Thoracic aorta (tissue), 2 donors: ENCODE measurements around the gene NES. TPM values are rescaled to one million over a fixed set of nuclear protein-coding genes. Genes with fewer than 3 reads are reported as not detected.

Experiments used
- ATAC-seq: fragments of 150-250 bp; one replicate; pipeline ENCODE4 v1.8.0; 2017; ENCODE audit warnings: low read depth; ENCODE audit not compliant: insufficient number of reproducible peaks, low FRiP score
- DNase-seq: peaks from one replicate; pipeline ENCODE4 v3.0.0-alpha.2; 2020; ENCODE audit warnings: low spot score
- H3K27ac ChIP-seq, 2 donors: fragments of 200-600 bp; sonication (generic); 1 replicate in 1 of 2; 2 replicates in 1 of 2; pipeline ENCODE4 v1.5.1; 2016; ENCODE audit warnings: mild to moderate bottlenecking in 2 of 2, moderate library complexity in 2 of 2
- H3K27me3 ChIP-seq: fragments of 200-600 bp; sonication (generic); replicated peaks from 2 replicates; pipeline ENCODE4 v1.6.0; 2016; ENCODE audit warnings: mild to moderate bottlenecking; ENCODE audit not compliant: insufficient read depth
- H3K36me3 ChIP-seq: fragments of 200-600 bp; sonication (generic); one replicate; pipeline ENCODE4 v1.5.1; 2016
- H3K4me1 ChIP-seq, 2 donors: fragments of 200-600 bp; sonication (generic); 1 replicate in 1 of 2; 2 replicates in 1 of 2; pipeline versions ENCODE4 v1.5.1 to v1.6.0; 2016; ENCODE audit warnings: low read depth in 2 of 2, mild to moderate bottlenecking in 1 of 2; ENCODE audit not compliant: control insufficient read depth in 1 of 2
- H3K4me3 ChIP-seq: fragments of 200-600 bp; sonication (generic); 2 replicates; pipeline ENCODE4 v1.5.1; 2016; ENCODE audit warnings: mild to moderate bottlenecking
- H3K9me3 ChIP-seq: fragments of 200-600 bp; sonication (generic); 2 replicates; pipeline ENCODE4 v1.5.1; 2016
- CTCF ChIP-seq: fragments of 200-600 bp; sonication (generic); IDR thresholded peaks from one replicate; pipeline ENCODE4 v1.5.1; 2019; ENCODE audit warnings: antibody characterized with exemption
- total RNA-seq, 2 donors: library from RNA; depleted of rRNA; stranded (reverse); fragments of >200 nt; gene quantifications; one replicate each; pipeline versions ENCODE4 v1.1.0 to v1.2.3, GENCODE V29; 2016

The NES gene
- total RNA-seq, 2 donors from 2014 or later: 30.6 to 30.9 TPM

- no peak overlapping the region for H3K4me3 ChIP-seq
- peaks cover 16% of the 10 kb centered on the region for H3K27me3 ChIP-seq
- H3K4me1 ChIP-seq: peaks cover 8 to 10% of the 10 kb centered on the region in 2 donors
- no peaks in the 10 kb centered on the region for H3K9me3 ChIP-seq
- TF ChIP-seq CTCF: no peak
- ATAC-seq (no peak), DNase-seq (no peak)
- H3K36me3 ChIP-seq: no peaks in the 10 kb centered on the region
- H3K27ac ChIP-seq: no peak overlapping the region
These were observed 33.1 kb downstream of the NES start for GRCh38 chr1:156644146-156644545.

GRCh38 chr1:156643778-156644092, 33.5 kb downstream of the NES start:
- Histone ChIP-seq H3K9me3 (no peaks in the 10 kb centered on the region), H3K36me3 (no peaks in the 10 kb centered on the region), H3K4me3 (no peak overlapping the region), H3K27me3 (peaks cover 16% of the 10 kb centered on the region), H3K4me1 (peaks cover 8 to 10% of the 10 kb centered on the region in 2 donors), H3K27ac (no peak overlapping the region)
- ATAC-seq: no peak
- TF ChIP-seq CTCF: no peak
- no peak for DNase-seq

- DNase-seq (no peak), ATAC-seq (no peak)
- no peak overlapping the region for H3K27ac ChIP-seq
- H3K36me3 ChIP-seq: no peaks in the 10 kb centered on the region
- H3K27me3 ChIP-seq: peaks cover 16% of the 10 kb centered on the region
- peaks cover 8 to 10% of the 10 kb centered on the region in 2 donors for H3K4me1 ChIP-seq
- H3K4me3 ChIP-seq: no peak overlapping the region
- H3K9me3 ChIP-seq: no peaks in the 10 kb centered on the region
- TF ChIP-seq CTCF: no peak
These were observed 34.0 kb downstream of the NES start for GRCh38 chr1:156643049-156643777.

- Histone ChIP-seq H3K9me3 (no peaks in the 10 kb centered on the region), H3K27me3 (peaks cover 16% of the 10 kb centered on the region), H3K27ac (no peak overlapping the region), H3K36me3 (no peaks in the 10 kb centered on the region), H3K4me1 (peaks cover 8 to 10% of the 10 kb centered on the region in 2 donors), H3K4me3 (peak overlapping the region; percentile 61)
- DNase-seq: no peak
- ATAC-seq: no peak
- no peak for TF ChIP-seq CTCF
These were observed 34.8 kb downstream of the NES start for GRCh38 chr1:156642265-156643048.

GRCh38 chr1:156641761-156642264, 35.4 kb downstream of the NES start, which contains the start of gene BCAN:
Gene BCAN, plus strand, starts transcription at chr1:156642117. Its CDS starts 3,938 bp downstream, at chr1:156646055.
- peaks cover 8 to 10% of the 10 kb centered on the region in 2 donors for H3K4me1 ChIP-seq
- peak within 1 kb of the TSS; percentile 61 for H3K4me3 ChIP-seq

More at GRCh38 chr1:156641761-156642264, 35.4 kb downstream of the NES start, which contains the start of gene BCAN:
- Histone ChIP-seq H3K27me3 (peaks cover 16% of the 10 kb centered on the region), H3K9me3 (no peaks in the 10 kb centered on the region), H3K27ac (no peak within 1 kb of the TSS), H3K36me3 (no peaks in the 10 kb centered on the region)
- no peak for TF ChIP-seq CTCF
- no peak for ATAC-seq
- no peak for DNase-seq
